Epithelial cell of esophagus (primary cell): ENCODE data around the gene BRINP2.

Experiments
- DNase-seq: peaks from one replicate; pipeline ENCODE4 v3.0.0; 2010; ENCODE audit warnings: low read depth
- H3K4me3 ChIP-seq: 2 replicates; pipeline ENCODE4 v1.5.1; 2011; ENCODE audit warnings: mild to moderate bottlenecking, low read length, control low read depth
- TF ChIP-seq, protein P1 (sequence below): IDR thresholded peaks from 2 replicates; pipeline ENCODE4 v1.5.1; 2011; ENCODE audit warnings: low read depth, mild to moderate bottlenecking, low read length, control low read depth, inconsistent platforms; ENCODE audit not compliant: insufficient read depth; ENCODE audit errors: missing control alignments

BRINP2 gene

GRCh38 chr1:177206831-177207355, 36.1 kb downstream of the BRINP2 start:
- H3K4me3 ChIP-seq, result no peak overlapping the region
- TF ChIP-seq, protein P1, sequence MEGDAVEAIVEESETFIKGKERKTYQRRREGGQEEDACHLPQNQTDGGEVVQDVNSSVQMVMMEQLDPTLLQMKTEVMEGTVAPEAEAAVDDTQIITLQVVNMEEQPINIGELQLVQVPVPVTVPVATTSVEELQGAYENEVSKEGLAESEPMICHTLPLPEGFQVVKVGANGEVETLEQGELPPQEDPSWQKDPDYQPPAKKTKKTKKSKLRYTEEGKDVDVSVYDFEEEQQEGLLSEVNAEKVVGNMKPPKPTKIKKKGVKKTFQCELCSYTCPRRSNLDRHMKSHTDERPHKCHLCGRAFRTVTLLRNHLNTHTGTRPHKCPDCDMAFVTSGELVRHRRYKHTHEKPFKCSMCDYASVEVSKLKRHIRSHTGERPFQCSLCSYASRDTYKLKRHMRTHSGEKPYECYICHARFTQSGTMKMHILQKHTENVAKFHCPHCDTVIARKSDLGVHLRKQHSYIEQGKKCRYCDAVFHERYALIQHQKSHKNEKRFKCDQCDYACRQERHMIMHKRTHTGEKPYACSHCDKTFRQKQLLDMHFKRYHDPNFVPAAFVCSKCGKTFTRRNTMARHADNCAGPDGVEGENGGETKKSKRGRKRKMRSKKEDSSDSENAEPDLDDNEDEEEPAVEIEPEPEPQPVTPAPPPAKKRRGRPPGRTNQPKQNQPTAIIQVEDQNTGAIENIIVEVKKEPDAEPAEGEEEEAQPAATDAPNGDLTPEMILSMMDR, result no peak

DNA sequence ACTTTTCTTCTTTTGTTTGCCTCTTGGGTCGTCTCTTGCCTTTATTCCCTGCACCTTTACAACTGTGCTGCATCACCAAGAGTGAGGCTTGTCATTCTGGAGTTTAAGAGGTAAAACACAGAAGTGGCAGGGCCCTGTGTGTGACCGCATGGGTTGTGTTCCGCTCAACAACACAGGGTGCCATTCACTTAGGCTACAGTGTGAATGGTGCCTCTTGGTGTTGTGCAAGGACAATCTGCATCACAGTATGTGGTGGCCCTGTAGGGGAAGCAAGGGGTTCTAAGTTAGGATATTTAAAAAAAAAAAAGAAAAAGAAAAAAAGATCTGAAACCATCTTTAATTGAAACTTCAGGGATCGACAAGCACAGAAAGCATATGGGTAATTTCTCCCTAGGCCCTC, 38.2 kb downstream of the BRINP2 start:
- no peak overlapping the region for H3K4me3 ChIP-seq
- TF ChIP-seq, protein P1, result no peak
- peak; percentile 6 for DNase-seq

More at GRCh38 chr1:177206831-177207355, 36.1 kb downstream of the BRINP2 start:
- no peak for DNase-seq

GRCh38 chr1:177209357-177209756, 38.6 kb downstream of the BRINP2 start:
- H3K4me3 ChIP-seq, result no peak overlapping the region
- TF ChIP-seq, protein P1, result no peak
- peak; percentile 100 for DNase-seq

DNA sequence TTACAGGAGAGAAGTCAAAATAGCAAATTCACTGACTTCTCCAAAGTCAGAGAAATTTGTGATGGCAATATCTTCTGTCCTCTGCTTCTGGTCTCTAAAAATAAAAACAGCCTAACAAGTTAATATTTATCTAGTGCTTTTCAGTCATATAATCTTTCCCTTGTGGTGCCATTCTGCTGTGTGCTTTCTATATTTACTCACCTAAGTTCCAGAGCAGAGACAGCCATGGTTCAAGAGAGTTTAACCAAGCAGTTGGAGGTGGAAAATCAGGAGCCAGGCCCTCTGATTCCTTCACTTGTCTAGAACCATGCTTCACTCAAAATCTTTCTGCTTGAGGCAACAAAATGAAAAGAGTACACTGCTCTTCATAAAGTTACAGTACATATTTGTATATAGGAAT, 39.3 kb downstream of the BRINP2 start:
- H3K4me3 ChIP-seq, result no peak overlapping the region
- TF ChIP-seq, protein P1, result no peak
- DNase-seq, result no peak

DNA sequence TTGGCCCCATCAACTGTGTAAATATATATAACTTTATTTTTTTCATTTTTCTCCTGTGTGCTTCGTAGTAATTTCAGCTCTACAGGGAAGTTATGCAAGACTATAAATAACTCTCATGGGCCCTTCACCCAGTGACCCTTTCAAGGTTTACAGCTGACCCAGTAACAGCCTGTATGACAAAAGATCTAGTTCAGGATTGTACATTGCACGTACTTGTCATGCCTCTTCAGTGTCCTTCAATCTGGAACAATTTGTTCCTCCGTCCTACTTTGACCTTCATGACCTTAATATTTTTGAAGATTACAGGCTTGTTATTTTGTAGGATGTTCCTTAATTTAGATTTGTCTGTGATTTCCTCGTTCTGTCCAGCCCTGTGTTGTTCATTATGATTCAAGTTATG, 40.5 kb downstream of the BRINP2 start:
- H3K4me3 ChIP-seq, result no peak overlapping the region
- DNase-seq, result no peak
- TF ChIP-seq, protein P1, result no peak

DNA sequence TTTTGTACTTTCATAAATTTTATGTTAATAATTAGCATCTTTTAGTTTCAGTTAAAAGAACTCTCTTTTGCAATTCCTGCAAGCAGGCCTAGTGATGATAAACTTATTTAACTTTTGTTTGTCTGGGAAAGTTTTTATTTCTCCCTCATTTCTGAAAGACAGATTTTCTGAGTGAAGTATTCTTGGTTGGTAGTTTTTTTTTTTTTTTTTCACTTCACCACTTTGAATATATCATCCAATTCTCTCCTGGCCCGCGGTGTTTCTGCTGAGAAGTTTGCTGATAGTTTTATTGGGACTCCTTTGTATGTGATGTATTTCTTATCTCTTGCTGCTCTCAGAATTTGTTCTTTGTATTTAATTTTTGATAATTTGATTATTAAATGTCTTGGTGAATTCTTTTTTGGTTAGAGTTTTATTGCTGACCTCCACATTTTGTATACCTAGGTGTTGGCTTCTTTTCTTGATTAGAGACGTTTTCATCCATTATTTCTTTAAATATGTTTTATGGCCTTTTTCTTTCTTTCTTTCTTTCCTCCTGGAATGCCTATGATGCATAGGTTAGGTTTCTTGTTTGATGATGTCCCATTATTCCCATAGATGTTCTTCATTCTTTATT, 45.9 kb downstream of the BRINP2 start:
- TF ChIP-seq, protein P1, result no peak
- DNase-seq, result no peak
- H3K4me3 ChIP-seq, result no peak overlapping the region
